ENCODE data around the gene ABCF3. TPM values are rescaled to one million over a fixed set of nuclear protein-coding genes. Genes with fewer than 3 reads are reported as not detected.
A peak's percentile ranks its signal among the peaks of the same experiment; 100 is the strongest.

Gene ABCF3
- total and polyA plus RNA-seq, 2 of the 13 experiments (the other 11 are each of a cell fraction or from before 2014, with no cell fraction given): 38.8 to 46.5 TPM

GRCh38 chr3:184156522-184156955 lies 29.5 kb upstream of the ABCF3 start (continued):
- TF ChIP-seq, protein P1, sequence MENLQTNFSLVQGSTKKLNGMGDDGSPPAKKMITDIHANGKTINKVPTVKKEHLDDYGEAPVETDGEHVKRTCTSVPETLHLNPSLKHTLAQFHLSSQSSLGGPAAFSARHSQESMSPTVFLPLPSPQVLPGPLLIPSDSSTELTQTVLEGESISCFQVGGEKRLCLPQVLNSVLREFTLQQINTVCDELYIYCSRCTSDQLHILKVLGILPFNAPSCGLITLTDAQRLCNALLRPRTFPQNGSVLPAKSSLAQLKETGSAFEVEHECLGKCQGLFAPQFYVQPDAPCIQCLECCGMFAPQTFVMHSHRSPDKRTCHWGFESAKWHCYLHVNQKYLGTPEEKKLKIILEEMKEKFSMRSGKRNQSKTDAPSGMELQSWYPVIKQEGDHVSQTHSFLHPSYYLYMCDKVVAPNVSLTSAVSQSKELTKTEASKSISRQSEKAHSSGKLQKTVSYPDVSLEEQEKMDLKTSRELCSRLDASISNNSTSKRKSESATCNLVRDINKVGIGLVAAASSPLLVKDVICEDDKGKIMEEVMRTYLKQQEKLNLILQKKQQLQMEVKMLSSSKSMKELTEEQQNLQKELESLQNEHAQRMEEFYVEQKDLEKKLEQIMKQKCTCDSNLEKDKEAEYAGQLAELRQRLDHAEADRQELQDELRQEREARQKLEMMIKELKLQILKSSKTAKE (CRISPR knock-in tag; IDR thresholded peaks at IDR 0.05; ENCODE audit: borderline replicate concordance): no peak
- TF ChIP-seq ZNF83 (CRISPR knock-in tag; IDR thresholded peaks at IDR 0.05; ENCODE audit: borderline replicate concordance) (no peak), HNRNPLL (IDR thresholded peaks at IDR 0.05; ENCODE audit: low read depth, low read length, poor library complexity, severe bottlenecking) (no peak), POGZ (CRISPR knock-in tag; IDR thresholded peaks at IDR 0.05) (no peak), ZNF235 (CRISPR knock-in tag; IDR thresholded peaks at IDR 0.05; ENCODE audit: borderline replicate concordance) (0 out of 2 replicates have a peak, but pooled peaks have one; percentile 78), NFATC3 (CRISPR knock-in tag; IDR thresholded peaks at IDR 0.05) (no peak), ZNF672 (CRISPR knock-in tag; IDR thresholded peaks at IDR 0.05) (no peak), ZBTB7B (CRISPR knock-in tag; IDR thresholded peaks at IDR 0.05) (peak; percentile 16; the same call in 1 of the 2 replicates), HOXA7 (CRISPR knock-in tag; IDR thresholded peaks at IDR 0.05) (no peak), TEAD3 (CRISPR knock-in tag; optimal IDR thresholded peaks at IDR 0.05; ENCODE audit: borderline replicate concordance) (peak; percentile 45), ZNF30 (CRISPR knock-in tag; IDR thresholded peaks at IDR 0.05) (peak; percentile 62; the same call in 1 of the 2 replicates), ATF5 (CRISPR knock-in tag; IDR thresholded peaks at IDR 0.05; ENCODE audit: low read depth) (no peak), KDM5A (IDR thresholded peaks at IDR 0.05; ENCODE audit: borderline replicate concordance, low read length) (no peak), TBX3 (IDR thresholded peaks at IDR 0.05; ENCODE audit: borderline replicate concordance) (no peak), KLF12 (CRISPR knock-in tag; IDR thresholded peaks at IDR 0.05; ENCODE audit: borderline replicate concordance) (no peak), RBFOX2 (IDR thresholded peaks at IDR 0.05; ENCODE audit: low read depth, low read length) (no peak), ZNF776 (CRISPR knock-in tag; IDR thresholded peaks at IDR 0.05) (no peak), KMT2B (CRISPR knock-in tag; IDR thresholded peaks at IDR 0.05) (no peak)
- TF ChIP-seq, protein P2, sequence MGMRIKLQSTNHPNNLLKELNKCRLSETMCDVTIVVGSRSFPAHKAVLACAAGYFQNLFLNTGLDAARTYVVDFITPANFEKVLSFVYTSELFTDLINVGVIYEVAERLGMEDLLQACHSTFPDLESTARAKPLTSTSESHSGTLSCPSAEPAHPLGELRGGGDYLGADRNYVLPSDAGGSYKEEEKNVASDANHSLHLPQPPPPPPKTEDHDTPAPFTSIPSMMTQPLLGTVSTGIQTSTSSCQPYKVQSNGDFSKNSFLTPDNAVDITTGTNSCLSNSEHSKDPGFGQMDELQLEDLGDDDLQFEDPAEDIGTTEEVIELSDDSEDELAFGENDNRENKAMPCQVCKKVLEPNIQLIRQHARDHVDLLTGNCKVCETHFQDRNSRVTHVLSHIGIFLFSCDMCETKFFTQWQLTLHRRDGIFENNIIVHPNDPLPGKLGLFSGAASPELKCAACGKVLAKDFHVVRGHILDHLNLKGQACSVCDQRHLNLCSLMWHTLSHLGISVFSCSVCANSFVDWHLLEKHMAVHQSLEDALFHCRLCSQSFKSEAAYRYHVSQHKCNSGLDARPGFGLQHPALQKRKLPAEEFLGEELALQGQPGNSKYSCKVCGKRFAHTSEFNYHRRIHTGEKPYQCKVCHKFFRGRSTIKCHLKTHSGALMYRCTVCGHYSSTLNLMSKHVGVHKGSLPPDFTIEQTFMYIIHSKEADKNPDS (CRISPR knock-in tag; IDR thresholded peaks at IDR 0.05): no peak
- TF ChIP-seq, protein P3, sequence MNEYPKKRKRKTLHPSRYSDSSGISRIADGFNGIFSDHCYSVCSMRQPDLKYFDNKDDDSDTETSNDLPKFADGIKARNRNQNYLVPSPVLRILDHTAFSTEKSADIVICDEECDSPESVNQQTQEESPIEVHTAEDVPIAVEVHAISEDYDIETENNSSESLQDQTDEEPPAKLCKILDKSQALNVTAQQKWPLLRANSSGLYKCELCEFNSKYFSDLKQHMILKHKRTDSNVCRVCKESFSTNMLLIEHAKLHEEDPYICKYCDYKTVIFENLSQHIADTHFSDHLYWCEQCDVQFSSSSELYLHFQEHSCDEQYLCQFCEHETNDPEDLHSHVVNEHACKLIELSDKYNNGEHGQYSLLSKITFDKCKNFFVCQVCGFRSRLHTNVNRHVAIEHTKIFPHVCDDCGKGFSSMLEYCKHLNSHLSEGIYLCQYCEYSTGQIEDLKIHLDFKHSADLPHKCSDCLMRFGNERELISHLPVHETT (CRISPR knock-in tag; conservative IDR thresholded peaks at IDR 0.05): peak; percentile 22; the same call in 1 of the 2 replicates
- TF ChIP-seq, protein P4, sequence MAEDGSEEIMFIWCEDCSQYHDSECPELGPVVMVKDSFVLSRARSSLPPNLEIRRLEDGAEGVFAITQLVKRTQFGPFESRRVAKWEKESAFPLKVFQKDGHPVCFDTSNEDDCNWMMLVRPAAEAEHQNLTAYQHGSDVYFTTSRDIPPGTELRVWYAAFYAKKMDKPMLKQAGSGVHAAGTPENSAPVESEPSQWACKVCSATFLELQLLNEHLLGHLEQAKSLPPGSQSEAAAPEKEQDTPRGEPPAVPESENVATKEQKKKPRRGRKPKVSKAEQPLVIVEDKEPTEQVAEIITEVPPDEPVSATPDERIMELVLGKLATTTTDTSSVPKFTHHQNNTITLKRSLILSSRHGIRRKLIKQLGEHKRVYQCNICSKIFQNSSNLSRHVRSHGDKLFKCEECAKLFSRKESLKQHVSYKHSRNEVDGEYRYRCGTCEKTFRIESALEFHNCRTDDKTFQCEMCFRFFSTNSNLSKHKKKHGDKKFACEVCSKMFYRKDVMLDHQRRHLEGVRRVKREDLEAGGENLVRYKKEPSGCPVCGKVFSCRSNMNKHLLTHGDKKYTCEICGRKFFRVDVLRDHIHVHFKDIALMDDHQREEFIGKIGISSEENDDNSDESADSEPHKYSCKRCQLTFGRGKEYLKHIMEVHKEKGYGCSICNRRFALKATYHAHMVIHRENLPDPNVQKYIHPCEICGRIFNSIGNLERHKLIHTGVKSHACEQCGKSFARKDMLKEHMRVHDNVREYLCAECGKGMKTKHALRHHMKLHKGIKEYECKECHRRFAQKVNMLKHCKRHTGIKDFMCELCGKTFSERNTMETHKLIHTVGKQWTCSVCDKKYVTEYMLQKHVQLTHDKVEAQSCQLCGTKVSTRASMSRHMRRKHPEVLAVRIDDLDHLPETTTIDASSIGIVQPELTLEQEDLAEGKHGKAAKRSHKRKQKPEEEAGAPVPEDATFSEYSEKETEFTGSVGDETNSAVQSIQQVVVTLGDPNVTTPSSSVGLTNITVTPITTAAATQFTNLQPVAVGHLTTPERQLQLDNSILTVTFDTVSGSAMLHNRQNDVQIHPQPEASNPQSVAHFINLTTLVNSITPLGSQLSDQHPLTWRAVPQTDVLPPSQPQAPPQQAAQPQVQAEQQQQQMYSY (CRISPR knock-in tag; IDR thresholded peaks at IDR 0.05): no peak

All from HepG2 (cell line).